ENCODE data around the gene PRKAG3.

PRKAG3 gene

GRCh38 chr2:218831378-218831990 is at the start of gene PRKAG3:
Gene PRKAG3 (minus strand): TSS chr2:218831803.
- Mint-ChIP-seq H3K4me3 (peak within 1 kb of the TSS in 1 of 3 experiments; percentile 47), H3K4me1 (peaks cover 33% of the 10 kb centered on the region), H3K27me3 (ENCODE audit: low read depth) (peaks cover 38% of the 10 kb centered on the region), H3K27ac (no peak within 1 kb of the TSS), H3K36me3 (ENCODE audit: low read depth) (no peaks in the 10 kb centered on the region), H3K9me3 (no peaks in the 10 kb centered on the region)
- TF ChIP-seq CTCF (IDR thresholded peaks at IDR 0.05; ENCODE audit: unreplicated experiment in 3 of 3), result no peak

- H3K4me3 Mint-ChIP-seq, result peak overlapping the region; percentile 68 to 71 (median 68)
- peaks cover 67% of the 10 kb centered on the region for H3K4me1 Mint-ChIP-seq
- no peaks in the 10 kb centered on the region for H3K36me3 Mint-ChIP-seq (ENCODE audit: low read depth)
- no peak for TF ChIP-seq CTCF (IDR thresholded peaks at IDR 0.05; ENCODE audit: unreplicated experiment in 3 of 3)
- H3K9me3 Mint-ChIP-seq, result no peaks in the 10 kb centered on the region
- no peak overlapping the region for H3K27ac Mint-ChIP-seq
- H3K27me3 Mint-ChIP-seq (ENCODE audit: low read depth), result peaks cover 88% of the 10 kb centered on the region
These were observed 49.4 kb upstream of the PRKAG3 start for GRCh38 chr2:218880859-218881594.

GRCh38 chr2:218880102-218880858 is 48.7 kb upstream of the PRKAG3 start, which contains the start of gene WNT10A:
Gene WNT10A (plus strand): TSS chr2:218880852. CDS start chr2:218880996, 144 bp downstream.
- no peaks in the 10 kb centered on the region for H3K36me3 Mint-ChIP-seq (ENCODE audit: low read depth)
- peaks cover 88% of the 10 kb centered on the region for H3K27me3 Mint-ChIP-seq (ENCODE audit: low read depth)
- H3K4me1 Mint-ChIP-seq, result peaks cover 59% of the 10 kb centered on the region
- H3K4me3 Mint-ChIP-seq, result peak within 1 kb of the TSS; percentile 68 to 75 (median 72)
- peak within 1 kb of the TSS in 1 of 3 experiments; percentile 53 for H3K27ac Mint-ChIP-seq
- H3K9me3 Mint-ChIP-seq, result no peaks in the 10 kb centered on the region
- no peak for TF ChIP-seq CTCF (IDR thresholded peaks at IDR 0.05; ENCODE audit: unreplicated experiment in 3 of 3)

- peak overlapping the region; percentile 51 to 75 (median 72) for H3K4me3 Mint-ChIP-seq
These were observed 48.1 kb upstream of the PRKAG3 start for GRCh38 chr2:218879776-218880101.

More at GRCh38 chr2:218879776-218880101, 48.1 kb upstream of the PRKAG3 start:
- Mint-ChIP-seq H3K27ac (no peak overlapping the region), H3K27me3 (ENCODE audit: low read depth) (peaks cover 88% of the 10 kb centered on the region), H3K9me3 (no peaks in the 10 kb centered on the region), H3K4me1 (peaks cover 54% of the 10 kb centered on the region), H3K36me3 (ENCODE audit: low read depth) (no peaks in the 10 kb centered on the region)
- TF ChIP-seq CTCF (IDR thresholded peaks at IDR 0.05; ENCODE audit: unreplicated experiment in 3 of 3), result no peak

All from nephron (organoid).